GM23338 (cell line): ENCODE measurements around the gene RER1. TPM values are rescaled to one million over a fixed set of nuclear protein-coding genes. Genes with fewer than 3 reads are reported as not detected.

Experiments used
- ATAC-seq: fragments of 200-7000 bp; cut with Tn5 transposase; 3 replicates; pipeline ENCODE4 v1.9.1; 2020
- DNase-seq: peaks from one replicate; pipeline ENCODE4 v3.0.0-alpha.2; 2015; ENCODE audit warnings: low spot score
- H2AFZ ChIP-seq: fragments of 200-600 bp; sonication (generic); 2 replicates; pipeline ENCODE4 v1.8.0; 2016; ENCODE audit warnings: antibody characterized with exemption, mild to moderate bottlenecking, moderate library complexity
- H3F3A ChIP-seq: fragments of 200-600 bp; sonication (generic); replicated peaks from 2 replicates; pipeline ENCODE4 v1.8.0; 2017; ENCODE audit warnings: antibody characterized with exemption, mixed run types, low read depth
- H3K27ac ChIP-seq: fragments of 200-600 bp; sonication (generic); 2 replicates; pipeline ENCODE4 v1.6.1; 2016; ENCODE audit warnings: low read depth
- H3K27me3 ChIP-seq: fragments of 200-600 bp; sonication (generic); 2 replicates; pipeline ENCODE4 v1.8.0; 2016; ENCODE audit warnings: mild to moderate bottlenecking, mixed run types, moderate library complexity; ENCODE audit not compliant: insufficient read depth
- H3K36me3 ChIP-seq: fragments of 200-600 bp; sonication (generic); 2 replicates; pipeline ENCODE4 v1.8.0; 2016; ENCODE audit warnings: mild to moderate bottlenecking; ENCODE audit not compliant: insufficient read depth
- H3K4me1 ChIP-seq: fragments of 200-600 bp; sonication (generic); 2 replicates; pipeline ENCODE4 v1.8.0; 2016; ENCODE audit warnings: mild to moderate bottlenecking, moderate library complexity; ENCODE audit not compliant: insufficient read depth
- H3K4me2 ChIP-seq: fragments of 200-600 bp; sonication (generic); 2 replicates; pipeline ENCODE4 v1.7.1; 2017; ENCODE audit warnings: mixed run types
- H3K4me3 ChIP-seq: fragments of 200-600 bp; sonication (generic); 2 replicates; pipeline ENCODE4 v1.6.1; 2016; ENCODE audit warnings: mixed run types
- H3K79me2 ChIP-seq: fragments of 200-600 bp; sonication (generic); replicated peaks from 2 replicates; pipeline ENCODE4 v1.8.0; 2017; ENCODE audit warnings: mild to moderate bottlenecking; ENCODE audit not compliant: insufficient read depth
- H3K9me2 ChIP-seq: fragments of 200-600 bp; sonication (generic); 2 replicates; pipeline ENCODE4 v1.8.0; 2017; ENCODE audit not compliant: insufficient read depth
- H4K20me1 ChIP-seq: fragments of 200-600 bp; sonication (generic); replicated peaks from 2 replicates; pipeline ENCODE4 v1.8.0; 2017; ENCODE audit warnings: mild to moderate bottlenecking; ENCODE audit not compliant: insufficient read depth
- H3K27ac Mint-ChIP-seq: 2 replicates; pipeline ENCODE4 v1.8.0; 2020; ENCODE audit warnings: inconsistent platforms, mild to moderate bottlenecking, moderate library complexity, mixed read lengths
- H3K27me3 Mint-ChIP-seq: 3 replicates; pipeline ENCODE4 v1.8.0; 2022; ENCODE audit warnings: low read depth, mild to moderate bottlenecking, moderate library complexity, mixed read lengths, inconsistent platforms; ENCODE audit not compliant: insufficient read depth, poor library complexity
- H3K36me3 Mint-ChIP-seq: 3 replicates; pipeline ENCODE4 v1.8.0; 2021; ENCODE audit warnings: low read depth, mild to moderate bottlenecking, inconsistent platforms, moderate library complexity, mixed read lengths
- H3K4me1 Mint-ChIP-seq: 3 replicates; pipeline ENCODE4 v1.8.0; 2020; ENCODE audit warnings: mild to moderate bottlenecking, inconsistent platforms, mixed read lengths
- H3K4me3 Mint-ChIP-seq: 3 replicates; pipeline ENCODE4 v1.8.0; 2021; ENCODE audit warnings: moderate library complexity, mild to moderate bottlenecking, inconsistent platforms, mixed read lengths
- H3K9me3 Mint-ChIP-seq: 3 replicates; pipeline ENCODE4 v1.8.0; 2020; ENCODE audit warnings: moderate library complexity, mild to moderate bottlenecking, inconsistent platforms, mixed read lengths
- CREB1 ChIP-seq: fragments of 250-450 bp; sonication (Bioruptor Pico); IDR thresholded peaks from 2 replicates; pipeline ENCODE4 v1.5.0; 2020; ENCODE audit warnings: low read depth, mild to moderate bottlenecking, moderate library complexity
- CTCF ChIP-seq, 2 experiments: fragments of 200-600 bp in 1 of 2; sonication (generic) in 1 of 2; conservative IDR thresholded peaks; 2 replicates each; pipeline versions ENCODE4 v1.5.1 to v1.6.1; 2016 to 2017; ENCODE audit warnings: antibody characterized with exemption in 2 of 2, low read depth in 2 of 2, mild to moderate bottlenecking in 2 of 2, moderate library complexity in 1 of 2
- ETS1 ChIP-seq: IDR thresholded peaks from 2 replicates; pipeline ENCODE4 v1.6.1; 2016; ENCODE audit warnings: antibody characterized with exemption
- EZH2 ChIP-seq: fragments of 200-600 bp; sonication (generic); IDR thresholded peaks from one replicate; pipeline ENCODE4 v1.8.0; 2017; ENCODE audit warnings: antibody characterized with exemption, mild to moderate bottlenecking, low read depth; ENCODE audit not compliant: unreplicated experiment
- EZH2phosphoT487 ChIP-seq: fragments of 200-600 bp; sonication (generic); IDR thresholded peaks from one replicate; pipeline ENCODE4 v1.8.1; 2018; ENCODE audit warnings: antibody characterized with exemption; ENCODE audit not compliant: unreplicated experiment
- JUNB ChIP-seq: IDR thresholded peaks from one replicate; pipeline ENCODE4 v1.6.1; 2016; ENCODE audit warnings: antibody characterized with exemption; ENCODE audit not compliant: unreplicated experiment
- NANOG ChIP-seq: IDR thresholded peaks from 2 replicates; pipeline ENCODE4 v1.6.1; 2016; ENCODE audit warnings: antibody characterized with exemption, borderline replicate concordance
- ZNF114 ChIP-seq: fragments of 250-450 bp; sonication (Bioruptor Pico); IDR thresholded peaks from 2 replicates; pipeline ENCODE4 v1.5.0; 2020; ENCODE audit warnings: mild to moderate bottlenecking, moderate library complexity
- ZNF331 ChIP-seq: fragments of 250-450 bp; sonication (Bioruptor Pico); IDR thresholded peaks from 2 replicates; pipeline ENCODE4 v1.5.0; 2020; ENCODE audit warnings: low read depth, mild to moderate bottlenecking, moderate library complexity
- ZNF462 ChIP-seq: fragments of 250-450 bp; sonication (Bioruptor Pico); IDR thresholded peaks from 2 replicates; pipeline ENCODE4 v1.5.0; 2020; ENCODE audit warnings: mild to moderate bottlenecking, moderate library complexity
- polyA plus RNA-seq: library from polyadenylated mRNA; unstranded; fragments of >200 nt; fragmentation: Nextera tagmentation; extraction: Ambion mirVana; gene quantifications from 2 replicates; pipeline ENCODE4 v1.2.1, GENCODE V29; 2016
- total RNA-seq: library from RNA; depleted of rRNA; stranded (reverse); fragments of >200 nt; shearing (Covaris generic); gene quantifications from 2 replicates; pipeline ENCODE4 v1.2.3, GENCODE V29; 2014

Gene RER1
- total and polyA plus RNA-seq, 2 experiments from 2014 or later: 58.4 to 99.5 TPM

GRCh38 chr1:2398871-2399270, 7.2 kb downstream of the RER1 start:
- H3K4me3 ChIP-seq: no peak overlapping the region
- Mint-ChIP-seq H3K36me3 (peaks cover 63% of the 10 kb centered on the region), H3K9me3 (no peaks in the 10 kb centered on the region; the same call in 2 of the 3 replicates), H3K4me3 (no peak overlapping the region), H3K27me3 (peaks cover 4% of the 10 kb centered on the region), H3K27ac (no peak overlapping the region), H3K4me1 (no peaks in the 10 kb centered on the region; the same call in 2 of the 3 replicates)
- H3K9me2 ChIP-seq: no peaks in the 10 kb centered on the region
- no peaks in the 10 kb centered on the region for H3K27me3 ChIP-seq
- no peaks in the 10 kb centered on the region for H3K4me1 ChIP-seq
- no peak overlapping the region for H2AFZ ChIP-seq
- H3K4me2 ChIP-seq: no peak overlapping the region
- TF ChIP-seq EZH2 (no peak), JUNB (no peak), NANOG (no peak), ZNF462 (CRISPR knock-in tag) (no peak), ZNF331 (no peak), ZNF114 (CRISPR knock-in tag) (no peak), ETS1 (no peak), CTCF (conservative IDR thresholded peaks at IDR 0.05; ENCODE audit: low read depth in 2 of 2) (no peak), CREB1 (CRISPR knock-in tag) (no peak), EZH2phosphoT487 (no peak)
- no peak overlapping the region for H3K27ac ChIP-seq
- DNase-seq (no peak), ATAC-seq (no peak)
- H3F3A ChIP-seq: peaks cover 10% of the 10 kb centered on the region; the same call in 1 of the 2 replicates
- peaks cover 20% of the 10 kb centered on the region for H3K79me2 ChIP-seq
- no peaks in the 10 kb centered on the region; the same call in none of the 2 replicates for H3K36me3 ChIP-seq
- H4K20me1 ChIP-seq: peaks cover 7% of the 10 kb centered on the region; the same call in 1 of the 2 replicates
